Measurements from ENCODE around the gene PLEKHA7.
A peak's percentile ranks its signal among the peaks of the same experiment; 100 is the strongest.

The PLEKHA7 gene

GRCh38 chr11:16834384-16834783 is 179.8 kb downstream of the PLEKHA7 start:
- DNase-seq (ENCODE audit: low spot score) = no peak

- DNase-seq (ENCODE audit: low spot score) = no peak
Measured at GRCh38 chr11:16833026-16833425, 181.2 kb downstream of the PLEKHA7 start.

- no peak for DNase-seq (ENCODE audit: low spot score)
Measured at GRCh38 chr11:16832193-16832539, 182.0 kb downstream of the PLEKHA7 start.

GRCh38 chr11:16831316-16832192 is 182.7 kb downstream of the PLEKHA7 start:
- DNase-seq (ENCODE audit: low spot score) = no peak

GRCh38 chr11:16827139-16827538 is 187.1 kb downstream of the PLEKHA7 start:
- DNase-seq (ENCODE audit: low spot score) = peak; percentile 19

- DNase-seq (ENCODE audit: low spot score) = no peak
Measured at GRCh38 chr11:16825968-16826367, 188.2 kb downstream of the PLEKHA7 start.

- DNase-seq (ENCODE audit: low spot score) = no peak
Measured at GRCh38 chr11:16825101-16825500, 189.1 kb downstream of the PLEKHA7 start.

- DNase-seq (ENCODE audit: low spot score) = peak; percentile 75
Measured at GRCh38 chr11:16820324-16821092, 193.7 kb downstream of the PLEKHA7 start.

- no peak for DNase-seq (ENCODE audit: low spot score)
Measured at GRCh38 chr11:16818284-16818683, 195.9 kb downstream of the PLEKHA7 start.

GRCh38 chr11:16817351-16817750 is 196.9 kb downstream of the PLEKHA7 start:
- DNase-seq (ENCODE audit: low spot score) = no peak

- DNase-seq (ENCODE audit: low spot score) = no peak
Measured at GRCh38 chr11:16816358-16817270, 197.6 kb downstream of the PLEKHA7 start.

- DNase-seq (ENCODE audit: low spot score) = no peak
Measured at GRCh38 chr11:16815047-16815767, 199.0 kb downstream of the PLEKHA7 start.

- DNase-seq (ENCODE audit: low spot score) = no peak
Measured at GRCh38 chr11:16814410-16815046, 199.7 kb downstream of the PLEKHA7 start.

- DNase-seq (ENCODE audit: low spot score) = no peak
Measured at GRCh38 chr11:16813126-16813525, 201.1 kb downstream of the PLEKHA7 start.

- DNase-seq (ENCODE audit: low spot score) = no peak
Measured at GRCh38 chr11:16812274-16812673, 201.9 kb downstream of the PLEKHA7 start.

- no peak for DNase-seq (ENCODE audit: low spot score)
Measured at GRCh38 chr11:16811136-16812020, 202.8 kb downstream of the PLEKHA7 start.

- DNase-seq (ENCODE audit: low spot score) = no peak
Measured at GRCh38 chr11:16809886-16810668, 204.1 kb downstream of the PLEKHA7 start.

- no peak for DNase-seq (ENCODE audit: low spot score)
Measured at GRCh38 chr11:16807306-16807705, 206.9 kb downstream of the PLEKHA7 start.

GRCh38 chr11:16806791-16807190 is 207.4 kb downstream of the PLEKHA7 start:
- no peak for DNase-seq (ENCODE audit: low spot score)
